HepG2 (cell line): ENCODE results near the gene TBC1D4. TPM values are rescaled to one million over a fixed set of nuclear protein-coding genes. Genes with fewer than 3 reads are reported as not detected.

Experiments
- AGO2 ChIP-seq: fragments of 200-400 bp; formaldehyde crosslinking; optimal IDR thresholded peaks from 2 replicates; pipeline ENCODE3; 2017; ENCODE audit warnings: mild to moderate bottlenecking, low read depth, low read length, moderate library complexity
- CREM ChIP-seq, 2 experiments: sonication (generic) in 1 of 2; formaldehyde crosslinking in 1 of 2; IDR thresholded peaks; 2 replicates each; pipeline versions ENCODE4 v1.4.0 to v1.6.1; 2016 to 2020; ENCODE audit warnings: antibody characterized with exemption in 1 of 2, mild to moderate bottlenecking in 1 of 2, missing genetic modification reagents in 1 of 2
- EP300 ChIP-seq, 3 experiments: sonication (generic) in 1 of 3; formaldehyde crosslinking in 1 of 3; IDR thresholded peaks; 2 replicates each; pipeline versions ENCODE4 v1.5.1 to v1.6.1; 2011 to 2020; ENCODE audit warnings: low read depth in 2 of 3, low read length in 2 of 3, borderline replicate concordance in 1 of 3, improper control_type of control experiment in 1 of 3, mild to moderate bottlenecking in 1 of 3, missing genetic modification reagents in 1 of 3, moderate library complexity in 1 of 3
- FOSL2 ChIP-seq: sonication (generic); formaldehyde crosslinking; IDR thresholded peaks from 2 replicates; pipeline ENCODE4 v1.4.0; 2020; ENCODE audit warnings: missing genetic modification reagents
- FOXJ3 ChIP-seq: sonication (generic); formaldehyde crosslinking; IDR thresholded peaks from 2 replicates; pipeline ENCODE4 v1.4.0; 2020; ENCODE audit warnings: missing genetic modification reagents, mild to moderate bottlenecking, borderline replicate concordance
- HDAC1 ChIP-seq: sonication (generic); formaldehyde crosslinking; IDR thresholded peaks from 2 replicates; pipeline ENCODE4 v1.5.1; 2020; ENCODE audit warnings: mild to moderate bottlenecking, missing genetic modification reagents
- ISX ChIP-seq: sonication (generic); formaldehyde crosslinking; conservative IDR thresholded peaks from 2 replicates; pipeline ENCODE4 v1.5.0; 2020; ENCODE audit warnings: missing genetic modification reagents
- KDM5B ChIP-seq: sonication (generic); formaldehyde crosslinking; IDR thresholded peaks from 2 replicates; pipeline ENCODE4 v1.4.0; 2020; ENCODE audit warnings: missing genetic modification reagents, mild to moderate bottlenecking, borderline replicate concordance
- KMT2A ChIP-seq: sonication (generic); formaldehyde crosslinking; IDR thresholded peaks from 2 replicates; pipeline ENCODE4 v1.4.0; 2020; ENCODE audit warnings: missing genetic modification reagents
- MXD4 ChIP-seq: IDR thresholded peaks from 2 replicates; pipeline ENCODE4 v1.6.1; 2016; ENCODE audit warnings: mild to moderate bottlenecking, missing biosample characterization, missing genetic modification reagents
- NFATC3 ChIP-seq: sonication (generic); formaldehyde crosslinking; IDR thresholded peaks from 2 replicates; pipeline ENCODE4 v1.5.1; 2020; ENCODE audit warnings: mild to moderate bottlenecking, missing genetic modification reagents
- NR2F2 ChIP-seq: IDR thresholded peaks from 2 replicates; pipeline ENCODE4 v1.6.1; 2012; ENCODE audit warnings: low read depth, inconsistent platforms, borderline replicate concordance
- RARA ChIP-seq: IDR thresholded peaks from 2 replicates; pipeline ENCODE4 v1.6.1; 2016; ENCODE audit warnings: missing genetic modification reagents, missing compliant biosample characterization
- RXRA ChIP-seq: sonication (generic); formaldehyde crosslinking; IDR thresholded peaks from 2 replicates; pipeline ENCODE4 v1.5.1; 2020; ENCODE audit warnings: missing genetic modification reagents
- RXRB ChIP-seq: IDR thresholded peaks from 2 replicates; pipeline ENCODE4 v1.6.1; 2016; ENCODE audit warnings: borderline replicate concordance, missing genetic modification reagents, missing compliant biosample characterization
- SIX1 ChIP-seq: sonication (generic); formaldehyde crosslinking; IDR thresholded peaks from 2 replicates; pipeline ENCODE4 v1.4.0; 2020; ENCODE audit warnings: missing genetic modification reagents, borderline replicate concordance
- TCF7L2 ChIP-seq: IDR thresholded peaks from 2 replicates; pipeline ENCODE4 v1.6.1; 2011; ENCODE audit warnings: mild to moderate bottlenecking, low read depth, low read length, moderate library complexity
- ZNF121 ChIP-seq: sonication (generic); formaldehyde crosslinking; IDR thresholded peaks from 2 replicates; pipeline ENCODE4 v1.5.0; 2020; ENCODE audit warnings: mild to moderate bottlenecking, missing genetic modification reagents
- ZNF274 ChIP-seq: sonication (generic); formaldehyde crosslinking; IDR thresholded peaks from 2 replicates; pipeline ENCODE4 v1.5.1; 2020; ENCODE audit warnings: mild to moderate bottlenecking, missing genetic modification reagents
- polyA plus RNA-seq, 8 experiments: library from polyadenylated mRNA; depleted of rRNA in 3 of 8; stranded (reverse) in 7 of 8; unstranded in 1 of 8; fragments of >200 nt; fragmentation: Illumina TruSeq in 4 of 8; extraction: Trizol in 4 of 8; gene quantifications; 2 replicates each; pipeline versions ENCODE4 v1.2.1 to v1.2.3, GENCODE V29; 2011 to 2016; ENCODE audit warnings: low read depth in 4 of 8, missing spikeins in 1 of 8, mixed read lengths in 1 of 8; ENCODE audit not compliant: insufficient read depth in 1 of 8
- total RNA-seq, 5 experiments: library from RNA; depleted of rRNA; stranded (reverse); fragments of >200 nt; fragmentation: Illumina TruSeq; extraction: Trizol; gene quantifications; 2 replicates each; pipeline ENCODE4 v1.2.3, GENCODE V29; 2016; ENCODE audit warnings: low read depth in 1 of 5
- TF ChIP-seq, protein P1 (sequence below): IDR thresholded peaks from 2 replicates; pipeline ENCODE4 v1.6.1; 2016; ENCODE audit warnings: low read depth
- TF ChIP-seq, protein P2 (sequence below): sonication (generic); formaldehyde crosslinking; IDR thresholded peaks from 2 replicates; pipeline ENCODE4 v1.5.0; 2020; ENCODE audit warnings: missing genetic modification reagents
- TF ChIP-seq, protein P3 (sequence below): sonication (generic); formaldehyde crosslinking; IDR thresholded peaks from 2 replicates; pipeline ENCODE4 v1.4.0; 2020; ENCODE audit warnings: missing genetic modification reagents

The TBC1D4 gene
- total and polyA plus RNA-seq, 2 of the 13 experiments (the other 11 are each of a cell fraction or from before 2014, with no cell fraction given) = 35.9 to 64.4 TPM

DNA sequence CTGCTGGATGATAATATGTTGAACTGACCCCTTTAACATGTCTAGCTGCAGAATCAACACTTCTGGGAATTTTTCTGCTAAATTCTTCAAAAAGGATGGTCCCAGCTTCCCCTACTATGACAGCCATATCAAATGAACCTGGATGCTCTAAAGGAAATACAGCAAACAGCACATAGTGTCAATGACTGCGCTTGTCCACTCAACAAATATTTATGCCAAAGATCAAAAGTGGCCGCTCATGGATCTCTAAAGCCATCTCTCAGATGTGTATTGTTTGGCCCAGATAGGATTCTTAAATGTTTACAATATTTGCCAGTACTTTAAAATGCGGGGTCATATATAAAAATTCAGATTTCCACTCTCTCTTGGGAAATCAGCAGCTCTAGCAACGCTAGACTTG, 3.3 kb downstream of the TBC1D4 start (continued):
- peak; percentile 85 for TF ChIP-seq TCF7L2
- TF ChIP-seq SIX1 (CRISPR knock-in tag) = peak; percentile 92
- TF ChIP-seq, protein P1, sequence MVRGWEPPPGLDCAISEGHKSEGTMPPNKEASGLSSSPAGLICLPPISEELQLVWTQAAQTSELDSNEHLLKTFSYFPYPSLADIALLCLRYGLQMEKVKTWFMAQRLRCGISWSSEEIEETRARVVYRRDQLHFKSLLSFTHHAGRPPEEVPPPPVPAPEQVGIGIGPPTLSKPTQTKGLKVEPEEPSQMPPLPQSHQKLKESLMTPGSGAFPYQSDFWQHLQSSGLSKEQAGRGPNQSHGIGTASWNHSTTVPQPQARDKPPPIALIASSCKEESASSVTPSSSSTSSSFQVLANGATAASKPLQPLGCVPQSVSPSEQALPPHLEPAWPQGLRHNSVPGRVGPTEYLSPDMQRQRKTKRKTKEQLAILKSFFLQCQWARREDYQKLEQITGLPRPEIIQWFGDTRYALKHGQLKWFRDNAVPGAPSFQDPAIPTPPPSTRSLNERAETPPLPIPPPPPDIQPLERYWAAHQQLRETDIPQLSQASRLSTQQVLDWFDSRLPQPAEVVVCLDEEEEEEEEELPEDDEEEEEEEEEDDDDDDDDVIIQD = peak; percentile 22; the same call in 1 of the 2 replicates
- TF ChIP-seq AGO2 = no peak
- TF ChIP-seq ZNF121 (CRISPR knock-in tag) = no peak
- TF ChIP-seq FOSL2 (CRISPR knock-in tag) = peak; percentile 27; the same call in 1 of the 2 replicates
- peak; percentile 59; the same call in 1 of the 2 replicates for TF ChIP-seq FOXJ3 (CRISPR knock-in tag)
- TF ChIP-seq CREM (IDR thresholded peaks at IDR 0.05) = peak; percentile 79
- TF ChIP-seq CREM (CRISPR knock-in tag; IDR thresholded peaks at IDR 0.05) = no peak
- no peak for TF ChIP-seq ISX (CRISPR knock-in tag)
- peak; percentile 64; the same call in 1 of the 2 replicates for TF ChIP-seq HDAC1 (CRISPR knock-in tag)
- peak; percentile 76 for TF ChIP-seq RARA (CRISPR knock-in tag)
- peak; percentile 75 for TF ChIP-seq RXRB (CRISPR knock-in tag)
- TF ChIP-seq ZNF274 (CRISPR knock-in tag) = no peak
- peak in 1 of 2 experiments; percentile 84; a peak in 2 of 4 replicates for TF ChIP-seq EP300 (IDR thresholded peaks at IDR 0.05; ENCODE audit: low read depth in 2 of 2, low read length in 2 of 2)
- TF ChIP-seq EP300 (CRISPR knock-in tag; IDR thresholded peaks at IDR 0.05; ENCODE audit: borderline replicate concordance) = peak; percentile 52; the same call in 1 of the 2 replicates
- TF ChIP-seq RXRA (CRISPR knock-in tag) = peak; percentile 27; the same call in 1 of the 2 replicates
- TF ChIP-seq NFATC3 (CRISPR knock-in tag) = no peak
- 0 out of 2 replicates have a peak, but pooled peaks have one; percentile 47 for TF ChIP-seq KMT2A
- TF ChIP-seq MXD4 = no peak
- TF ChIP-seq, protein P2, sequence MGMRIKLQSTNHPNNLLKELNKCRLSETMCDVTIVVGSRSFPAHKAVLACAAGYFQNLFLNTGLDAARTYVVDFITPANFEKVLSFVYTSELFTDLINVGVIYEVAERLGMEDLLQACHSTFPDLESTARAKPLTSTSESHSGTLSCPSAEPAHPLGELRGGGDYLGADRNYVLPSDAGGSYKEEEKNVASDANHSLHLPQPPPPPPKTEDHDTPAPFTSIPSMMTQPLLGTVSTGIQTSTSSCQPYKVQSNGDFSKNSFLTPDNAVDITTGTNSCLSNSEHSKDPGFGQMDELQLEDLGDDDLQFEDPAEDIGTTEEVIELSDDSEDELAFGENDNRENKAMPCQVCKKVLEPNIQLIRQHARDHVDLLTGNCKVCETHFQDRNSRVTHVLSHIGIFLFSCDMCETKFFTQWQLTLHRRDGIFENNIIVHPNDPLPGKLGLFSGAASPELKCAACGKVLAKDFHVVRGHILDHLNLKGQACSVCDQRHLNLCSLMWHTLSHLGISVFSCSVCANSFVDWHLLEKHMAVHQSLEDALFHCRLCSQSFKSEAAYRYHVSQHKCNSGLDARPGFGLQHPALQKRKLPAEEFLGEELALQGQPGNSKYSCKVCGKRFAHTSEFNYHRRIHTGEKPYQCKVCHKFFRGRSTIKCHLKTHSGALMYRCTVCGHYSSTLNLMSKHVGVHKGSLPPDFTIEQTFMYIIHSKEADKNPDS (CRISPR knock-in tag) = no peak
- TF ChIP-seq NR2F2 = peak; percentile 53; the same call in 1 of the 2 replicates
- no peak for TF ChIP-seq KDM5B
- TF ChIP-seq, protein P3, sequence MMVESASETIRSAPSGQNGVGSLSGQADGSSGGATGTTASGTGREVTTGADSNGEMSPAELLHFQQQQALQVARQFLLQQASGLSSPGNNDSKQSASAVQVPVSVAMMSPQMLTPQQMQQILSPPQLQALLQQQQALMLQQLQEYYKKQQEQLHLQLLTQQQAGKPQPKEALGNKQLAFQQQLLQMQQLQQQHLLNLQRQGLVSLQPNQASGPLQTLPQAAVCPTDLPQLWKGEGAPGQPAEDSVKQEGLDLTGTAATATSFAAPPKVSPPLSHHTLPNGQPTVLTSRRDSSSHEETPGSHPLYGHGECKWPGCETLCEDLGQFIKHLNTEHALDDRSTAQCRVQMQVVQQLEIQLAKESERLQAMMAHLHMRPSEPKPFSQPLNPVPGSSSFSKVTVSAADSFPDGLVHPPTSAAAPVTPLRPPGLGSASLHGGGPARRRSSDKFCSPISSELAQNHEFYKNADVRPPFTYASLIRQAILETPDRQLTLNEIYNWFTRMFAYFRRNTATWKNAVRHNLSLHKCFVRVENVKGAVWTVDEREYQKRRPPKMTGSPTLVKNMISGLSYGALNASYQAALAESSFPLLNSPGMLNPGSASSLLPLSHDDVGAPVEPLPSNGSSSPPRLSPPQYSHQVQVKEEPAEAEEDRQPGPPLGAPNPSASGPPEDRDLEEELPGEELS (CRISPR knock-in tag) = peak; percentile 90
